GM19455 (cell line): ENCODE results near the gene LCN2.
"Not testable (repeated sequence)": the region's sequence is repeated elsewhere in the genome, so short reads cannot be mapped to it uniquely, and the experiment has no call there.

Experiments
- ATAC-seq: cut with Tn5 transposase; IDR thresholded peaks from one replicate; pipeline ENCODE4 v1.9.1; 2021; ENCODE audit not compliant: unreplicated experiment

LCN2 gene

DNA sequence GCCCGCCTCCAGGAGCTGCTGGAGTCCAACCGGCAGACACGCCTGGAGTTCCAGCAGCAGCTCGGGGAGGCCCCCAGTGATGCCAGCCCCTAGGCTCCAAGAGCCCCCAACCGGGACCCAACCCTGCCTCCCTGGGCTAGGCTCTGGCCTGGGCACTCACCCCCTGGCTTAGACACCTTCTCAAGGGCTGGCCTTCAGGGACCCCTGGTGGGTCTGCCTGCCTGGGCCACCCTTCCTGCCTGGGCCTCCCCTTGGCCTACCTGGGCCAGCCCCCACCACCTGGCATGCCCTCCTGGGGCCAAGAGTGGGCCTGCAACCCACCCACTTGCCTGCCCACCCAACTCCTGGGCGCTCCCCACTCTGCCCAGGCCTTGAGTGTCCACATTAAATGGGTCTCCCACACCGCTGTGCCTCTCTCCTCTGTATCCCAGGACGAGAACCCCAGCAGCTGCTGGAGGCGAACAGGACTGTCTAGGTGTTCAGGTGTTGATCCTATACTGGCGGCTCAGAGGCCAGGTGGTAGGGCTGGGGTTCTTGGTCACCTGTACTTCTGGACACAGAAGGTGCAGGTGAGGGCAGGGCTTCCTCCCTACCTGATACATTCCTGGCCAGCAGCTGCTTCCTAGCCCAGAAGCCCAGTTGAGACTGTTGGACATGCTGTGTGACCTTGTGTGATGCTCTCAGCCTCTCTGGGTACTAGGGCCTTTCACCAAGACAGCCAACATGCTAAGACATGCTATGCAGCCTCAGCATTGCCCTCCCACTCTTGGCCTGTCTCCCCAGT, 14.5 kb downstream of the LCN2 start:
- ATAC-seq: no peak

DNA sequence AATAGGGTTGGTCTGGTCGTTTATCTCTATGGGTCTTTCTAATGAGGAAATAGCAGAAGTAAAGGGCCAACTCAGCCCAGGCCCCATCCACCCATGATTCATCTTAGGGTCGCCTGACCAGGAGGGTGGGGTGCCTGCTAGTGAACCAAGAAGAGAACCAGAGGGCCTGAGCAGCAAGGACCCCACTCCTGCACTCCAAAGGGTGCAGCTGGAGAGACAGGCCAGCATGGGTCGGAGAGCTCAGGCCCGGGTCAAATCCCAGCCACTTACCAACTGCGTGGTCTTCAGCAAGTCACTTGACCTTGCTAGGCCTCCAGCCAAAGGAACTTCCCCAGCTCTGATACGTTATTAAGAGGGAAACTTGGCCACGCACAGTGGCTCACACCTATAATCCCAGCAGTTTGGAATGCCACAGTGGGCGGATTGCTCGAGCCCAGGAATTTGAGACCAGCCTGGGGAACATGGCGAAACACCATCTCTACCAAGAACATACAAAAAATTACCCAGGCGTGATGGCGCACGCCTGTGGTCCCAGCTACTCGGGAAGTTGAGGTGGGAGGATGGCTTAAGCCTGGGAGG, 15.1 kb downstream of the LCN2 start:
- ATAC-seq: no peak

DNA sequence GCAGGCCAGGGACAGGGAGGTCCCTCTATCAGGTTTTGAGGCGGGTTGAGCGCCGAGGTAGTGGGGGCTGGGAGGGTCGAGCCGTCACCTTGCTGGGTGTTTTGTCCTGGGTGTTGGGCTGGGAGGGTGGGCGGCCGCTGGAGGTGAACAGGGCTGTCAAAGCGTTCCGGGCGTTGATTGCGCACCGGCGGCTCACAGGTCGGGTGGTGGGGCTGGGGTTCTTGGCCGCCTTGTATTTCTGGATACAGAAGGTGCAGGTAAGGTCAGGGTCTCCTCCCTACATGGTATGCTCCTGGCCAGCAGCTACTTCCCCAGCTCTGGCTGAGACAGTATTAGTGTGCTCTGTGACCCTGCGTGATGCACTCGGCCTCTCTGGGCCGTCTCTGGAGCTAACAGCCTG, 16.9 kb downstream of the LCN2 start:
- ATAC-seq: no peak

DNA sequence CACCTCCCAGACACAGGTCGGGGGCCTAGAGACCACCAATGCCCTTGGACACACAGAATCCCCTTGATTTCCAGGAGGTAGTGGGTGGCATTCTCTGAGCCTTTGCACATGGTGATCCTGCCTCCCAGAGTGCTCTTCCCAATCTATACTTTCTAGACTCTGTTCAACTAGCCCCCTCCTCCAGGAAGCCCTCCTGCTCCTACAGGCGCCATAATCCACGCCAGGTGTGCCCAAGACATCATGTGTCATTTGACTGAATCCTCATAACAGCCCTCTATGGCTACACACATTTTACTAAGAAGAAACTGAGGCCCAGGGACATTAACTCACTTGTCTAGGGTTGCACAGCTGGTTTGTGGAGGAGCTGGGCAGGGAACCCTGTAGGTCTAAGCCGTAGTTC, 18.0 kb downstream of the LCN2 start:
- ATAC-seq: no peak

DNA sequence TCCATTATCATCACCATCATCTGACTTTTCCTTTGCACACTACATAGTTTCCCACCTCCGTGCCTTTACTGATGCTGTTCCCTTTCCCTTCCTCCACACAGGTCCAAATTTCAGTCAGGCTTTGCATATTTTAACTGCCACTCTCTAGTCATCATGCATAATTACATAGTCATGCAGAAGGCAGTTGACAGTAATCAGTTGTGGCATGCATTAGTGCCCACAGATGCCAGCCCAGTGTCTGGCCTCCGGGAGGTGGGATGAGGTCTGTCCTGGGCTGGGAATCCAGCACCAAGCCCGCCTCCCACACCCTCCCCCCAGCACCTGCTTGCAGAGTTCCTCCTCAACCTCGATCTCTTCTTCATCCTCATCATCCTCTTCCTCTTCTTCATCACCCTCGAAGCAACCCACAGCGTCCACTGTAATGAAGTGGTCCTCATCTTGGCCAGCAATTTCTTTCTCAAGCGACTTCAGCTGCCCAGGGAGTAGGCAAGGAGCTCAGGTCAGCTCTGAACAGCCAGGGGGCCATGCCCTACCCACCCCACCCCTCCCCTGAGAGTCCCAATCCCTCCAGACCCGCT, 19.6 kb downstream of the LCN2 start:
- no peak for ATAC-seq

DNA sequence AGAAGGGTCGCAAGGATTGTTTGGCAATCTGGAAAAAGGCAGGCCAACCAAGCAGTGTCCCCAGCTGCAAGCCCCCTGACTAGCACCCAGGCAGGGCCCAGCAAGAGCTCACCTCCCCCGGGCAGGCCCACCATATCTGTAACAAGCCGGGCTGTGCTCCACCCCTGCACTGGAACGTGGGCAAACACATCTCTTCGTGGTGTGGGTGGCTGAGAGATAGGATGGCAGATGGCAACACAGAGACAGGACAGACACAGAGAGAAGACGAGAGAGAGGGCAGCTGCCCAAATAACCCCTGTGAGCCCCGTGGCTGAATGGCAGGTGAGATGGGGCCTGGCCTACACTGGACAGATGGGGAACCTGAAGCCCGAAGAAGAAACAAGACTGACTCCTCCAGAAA, 20.2 kb downstream of the LCN2 start:
- ATAC-seq: no peak

DNA sequence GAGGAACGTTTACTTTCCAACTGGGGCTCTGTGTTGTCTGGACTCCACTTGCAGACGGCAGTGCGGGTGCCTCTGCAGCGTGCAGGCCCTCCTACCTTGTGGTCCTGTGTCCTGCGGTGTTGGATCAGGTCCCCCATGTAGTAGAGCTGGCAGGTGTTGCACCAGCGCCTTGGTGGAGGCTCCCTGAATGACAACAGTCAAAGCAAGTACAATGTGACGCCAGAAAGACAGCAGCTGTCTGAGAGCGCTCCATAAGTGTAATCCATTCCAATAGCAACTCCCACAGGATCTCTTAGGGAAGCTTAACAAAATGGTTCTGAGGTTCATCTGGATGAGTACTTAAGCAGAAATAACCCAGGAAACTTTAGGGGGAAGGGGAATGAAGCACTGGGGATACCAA, 20.7 kb downstream of the LCN2 start:
- no peak for ATAC-seq

DNA sequence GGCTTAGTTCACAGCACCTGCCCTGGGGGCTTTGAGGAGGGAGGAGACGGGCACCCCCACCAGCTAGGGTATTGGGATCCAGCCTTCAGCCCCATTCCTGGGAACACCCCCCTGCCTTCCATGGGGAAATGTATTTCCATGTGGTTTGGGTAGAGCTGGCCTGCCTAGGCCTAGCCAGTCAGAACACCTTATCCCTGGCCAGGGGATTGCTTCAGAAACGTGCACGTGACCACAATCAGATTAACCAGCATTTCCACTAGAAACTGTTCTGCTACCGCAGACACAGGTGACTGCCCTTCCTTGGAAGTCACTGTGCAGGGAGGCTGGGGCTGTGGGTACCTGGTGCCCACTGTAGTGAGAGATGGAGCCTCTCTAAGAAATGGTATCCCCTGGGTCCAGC, 24.8 kb downstream of the LCN2 start:
- no peak for ATAC-seq

DNA sequence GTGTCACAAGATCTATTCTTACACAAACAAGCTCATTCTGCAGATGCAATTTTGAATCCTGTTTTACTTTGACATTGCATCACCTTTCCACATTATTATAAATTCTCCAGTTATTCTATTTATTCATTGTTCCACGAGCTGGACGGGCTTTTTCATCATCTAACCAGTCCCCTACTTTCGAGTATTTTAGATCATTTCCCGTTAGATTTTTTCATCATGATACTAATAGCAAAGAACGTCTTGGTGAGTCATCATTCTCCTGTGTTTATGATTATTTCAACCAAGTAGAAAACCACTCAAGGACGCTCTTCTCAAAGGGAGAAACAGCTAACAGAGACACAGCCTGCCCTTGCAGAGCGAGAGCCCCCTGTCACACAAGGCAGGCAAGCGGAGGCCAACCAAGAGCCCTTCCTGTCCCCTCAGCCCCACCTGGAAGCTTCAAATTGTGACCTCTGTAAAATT, 25.9 kb downstream of the LCN2 start:
- no peak for ATAC-seq

DNA sequence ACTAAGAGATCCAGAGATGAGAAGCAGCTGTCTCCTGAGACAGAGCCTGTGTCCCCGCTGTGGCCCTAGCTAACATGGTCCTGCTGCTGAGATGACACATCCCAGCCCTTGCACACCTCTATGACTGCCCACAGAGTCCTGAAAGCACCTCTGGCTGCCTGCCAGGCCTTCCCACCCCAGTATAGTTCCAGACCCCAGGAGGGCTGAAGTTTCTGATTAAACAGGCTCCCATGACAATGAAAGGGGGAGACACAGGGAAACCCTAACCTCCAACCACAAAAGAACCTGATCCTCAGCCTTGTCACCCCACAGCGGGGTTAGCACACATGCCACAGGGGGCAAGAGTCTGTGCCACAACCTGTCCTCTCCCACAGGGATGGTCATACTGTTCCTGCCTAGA, 26.5 kb downstream of the LCN2 start:
- no peak for ATAC-seq

DNA sequence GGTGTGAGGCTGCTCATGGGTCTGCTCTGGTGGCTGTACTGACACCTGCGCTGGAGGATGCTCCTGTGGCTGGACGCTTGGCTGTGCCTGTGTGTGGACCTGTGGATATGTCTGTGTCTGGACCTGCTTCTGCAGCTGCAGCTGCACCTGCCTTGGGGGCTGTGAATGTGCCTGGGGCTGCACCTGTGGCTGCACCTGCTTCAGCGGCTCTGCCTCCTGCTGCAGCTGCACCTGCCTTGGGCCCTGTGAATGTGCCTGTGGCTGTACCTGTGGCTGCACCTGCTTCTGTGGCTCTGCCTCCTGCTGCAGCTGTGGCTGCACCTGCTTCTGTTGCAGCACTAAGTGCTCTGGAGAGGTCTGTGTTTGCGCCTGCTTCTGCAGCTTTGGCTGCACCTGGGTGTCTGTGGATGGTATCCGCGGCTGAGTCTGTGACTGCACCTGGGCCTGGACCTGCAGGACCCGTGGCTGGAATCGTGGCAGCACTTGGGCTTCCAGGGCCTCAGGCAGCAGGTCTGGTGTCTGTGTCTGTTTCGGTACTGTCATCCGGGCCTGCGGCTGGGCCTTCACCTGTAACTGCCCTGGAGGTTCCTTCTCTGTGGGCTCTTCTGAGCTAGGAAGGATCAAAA, 29.7 kb downstream of the LCN2 start:
- ATAC-seq: no peak

DNA sequence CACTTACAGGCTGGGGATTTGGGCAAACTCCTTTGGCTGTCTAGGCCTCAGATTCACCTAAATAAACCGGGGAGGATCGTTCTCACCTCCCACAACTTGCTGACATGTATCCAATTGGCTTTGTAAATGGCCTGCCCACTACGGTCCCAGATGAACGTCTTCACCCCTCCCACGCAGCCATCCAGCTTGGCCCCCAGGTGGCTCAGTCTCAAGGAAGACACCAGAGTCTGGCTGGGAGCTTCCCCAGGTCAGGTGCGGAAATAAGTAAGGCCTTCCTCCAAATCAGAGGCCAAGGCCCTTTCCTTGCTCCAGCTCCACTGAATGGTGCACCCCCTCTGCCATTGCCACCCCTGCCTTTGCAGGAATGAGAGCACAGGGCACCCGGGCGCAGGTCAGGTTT, 30.7 kb downstream of the LCN2 start:
- ATAC-seq: no peak

DNA sequence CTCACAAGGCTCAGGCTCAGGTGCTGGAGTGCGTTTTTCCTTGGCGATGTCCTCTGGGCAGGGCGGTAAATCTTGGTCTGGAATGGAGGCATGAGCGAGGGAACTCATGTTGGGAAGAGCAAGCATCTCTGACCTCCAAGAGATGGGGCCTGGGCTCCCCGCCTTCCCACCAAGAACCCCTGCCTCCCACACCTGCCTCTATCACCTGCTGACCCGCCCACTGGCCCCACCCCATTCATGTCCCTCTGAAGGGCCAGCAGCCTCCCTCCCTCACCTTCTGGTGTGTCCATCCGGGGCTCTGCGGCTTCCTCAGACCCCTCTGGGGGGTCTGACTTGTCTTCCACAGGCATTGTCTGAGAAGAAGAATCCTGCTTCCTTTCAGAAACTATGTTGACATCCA, 31.2 kb downstream of the LCN2 start:
- ATAC-seq: no peak

DNA sequence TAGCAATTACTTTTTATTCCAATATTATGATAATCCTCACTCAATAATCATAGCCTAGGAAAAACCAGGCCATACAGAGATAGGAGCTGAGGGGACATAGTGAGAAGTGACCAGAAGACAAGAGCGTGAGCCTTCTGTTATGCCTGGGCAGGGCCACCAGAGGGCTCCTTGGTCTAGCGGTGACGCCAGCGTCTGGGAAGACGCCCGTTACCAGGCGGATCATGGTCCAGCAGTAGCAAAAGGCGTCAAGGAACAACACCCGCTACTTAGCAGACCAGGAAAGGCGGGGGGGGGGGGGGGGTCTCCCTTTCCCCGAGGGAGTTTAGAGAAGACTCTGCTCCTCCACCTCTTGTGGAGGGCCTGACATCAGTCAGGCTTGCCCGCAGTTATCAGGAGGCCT, 32.2 kb downstream of the LCN2 start:
- not testable (repeated sequence) for ATAC-seq

DNA sequence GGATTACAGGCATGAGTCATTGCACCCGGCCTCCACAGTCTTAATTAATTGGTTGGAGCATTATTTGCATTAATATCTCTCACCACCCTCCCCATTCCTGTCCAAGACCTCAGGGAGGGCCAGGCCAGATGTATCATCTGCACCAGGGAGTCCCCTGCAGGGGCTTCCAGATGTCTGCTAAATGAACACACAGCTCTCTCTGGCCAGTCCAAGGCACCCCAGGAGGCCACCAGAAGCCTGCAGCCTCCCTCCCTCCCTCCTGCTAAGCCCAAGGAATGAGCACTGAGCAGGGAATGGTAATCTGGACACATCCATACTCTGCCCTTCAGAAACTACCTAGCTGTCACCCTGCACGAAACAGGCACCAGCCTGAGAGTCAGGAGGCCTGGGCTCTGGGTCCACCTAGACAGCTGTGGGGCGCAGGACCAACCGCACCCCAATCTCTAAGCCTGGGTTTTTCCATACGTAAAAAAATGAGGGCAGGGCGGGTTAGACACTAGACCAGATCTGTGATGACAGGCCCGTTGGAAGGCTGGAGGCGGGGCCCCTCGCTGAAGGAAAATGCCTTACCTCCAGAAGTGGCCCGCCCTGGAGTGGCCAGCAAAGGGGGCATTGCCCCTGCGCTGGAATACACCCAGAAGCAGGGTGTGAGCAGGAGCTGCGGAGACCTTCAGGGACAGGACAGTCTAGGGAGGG, 33.8 kb downstream of the LCN2 start:
- ATAC-seq: no peak

DNA sequence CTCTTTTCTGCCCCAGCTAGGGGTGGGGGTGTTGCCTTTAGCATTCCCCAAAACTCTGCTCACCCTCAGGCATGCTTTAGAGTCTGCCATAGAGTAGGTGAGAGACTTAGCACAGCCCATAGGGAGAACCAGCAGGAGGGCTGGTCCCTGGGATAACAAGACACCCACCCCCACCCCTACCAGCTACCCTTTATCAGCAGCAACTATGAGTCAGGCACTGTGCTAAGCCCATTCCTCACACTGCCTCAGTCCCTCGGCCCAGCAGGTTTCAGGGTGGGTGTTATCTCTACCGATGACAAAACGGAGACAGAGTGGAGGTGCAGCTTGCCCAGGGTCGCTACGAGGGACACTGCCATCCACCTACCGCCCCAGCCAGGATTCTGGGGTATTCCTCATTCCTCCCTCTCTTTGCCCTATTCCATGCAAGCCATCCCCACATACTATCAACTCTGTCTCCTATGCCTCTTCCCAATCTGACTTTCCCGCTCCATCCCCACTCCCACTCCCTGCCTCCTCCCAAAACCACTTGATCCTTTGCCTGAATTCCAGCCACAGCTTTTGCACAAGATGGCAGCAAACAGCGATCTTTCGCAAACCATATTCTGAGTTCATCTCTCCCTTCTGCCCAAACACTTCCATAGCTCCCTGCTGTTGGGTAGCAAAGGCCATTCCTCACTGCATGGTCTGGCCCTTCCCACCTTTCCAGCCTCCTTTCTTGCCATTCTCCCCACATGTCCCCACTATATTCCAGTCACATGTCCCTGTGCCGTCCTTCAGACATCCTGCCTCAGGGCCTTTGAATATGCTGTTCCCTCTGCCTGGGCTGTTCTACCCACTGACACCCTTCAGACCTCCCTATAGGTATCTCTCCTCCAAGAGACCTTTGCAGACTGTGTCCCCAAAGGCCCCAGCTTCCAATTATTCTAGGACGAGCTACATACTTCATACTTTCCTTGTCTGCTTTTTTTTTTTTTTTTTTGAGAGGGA, 37.0 kb downstream of the LCN2 start:
- ATAC-seq: no peak

DNA sequence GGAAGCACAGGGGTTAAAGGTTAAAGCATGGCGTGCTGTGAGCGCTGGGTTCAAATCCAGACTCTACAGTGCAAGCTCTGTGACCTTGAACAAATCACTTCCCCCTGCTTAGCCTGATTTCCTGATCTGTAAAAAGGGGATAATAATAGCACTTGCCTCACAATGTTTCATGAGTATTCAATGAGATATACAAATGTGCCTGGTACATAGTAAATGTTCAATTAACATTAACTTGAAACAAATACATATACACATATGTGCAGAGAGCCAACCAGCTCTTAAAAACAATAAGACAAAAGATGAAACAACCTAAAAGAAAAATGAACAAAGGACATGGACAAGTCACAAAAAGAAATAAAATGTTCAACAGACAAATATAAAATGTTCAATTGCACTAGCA, 38.1 kb downstream of the LCN2 start:
- ATAC-seq: no peak

DNA sequence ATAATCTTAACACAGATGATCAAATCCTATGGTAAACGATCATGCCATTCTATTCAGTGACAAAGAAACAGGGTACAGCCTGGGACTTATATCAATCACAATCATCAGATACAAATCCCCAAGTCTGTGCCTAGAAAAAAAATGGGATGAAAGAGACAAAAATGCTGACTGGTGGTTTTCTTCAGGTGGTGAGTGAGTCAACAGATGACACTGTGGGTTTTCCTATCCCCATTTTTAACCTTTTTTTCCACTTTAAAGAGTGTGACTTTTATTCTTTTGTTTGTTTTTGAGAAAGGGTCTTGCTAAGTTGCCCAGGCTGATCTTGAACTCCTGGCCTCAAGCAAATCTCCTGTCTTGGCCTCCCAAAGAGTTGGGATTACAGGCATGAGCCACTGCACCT, 39.0 kb downstream of the LCN2 start:
- ATAC-seq: no peak

DNA sequence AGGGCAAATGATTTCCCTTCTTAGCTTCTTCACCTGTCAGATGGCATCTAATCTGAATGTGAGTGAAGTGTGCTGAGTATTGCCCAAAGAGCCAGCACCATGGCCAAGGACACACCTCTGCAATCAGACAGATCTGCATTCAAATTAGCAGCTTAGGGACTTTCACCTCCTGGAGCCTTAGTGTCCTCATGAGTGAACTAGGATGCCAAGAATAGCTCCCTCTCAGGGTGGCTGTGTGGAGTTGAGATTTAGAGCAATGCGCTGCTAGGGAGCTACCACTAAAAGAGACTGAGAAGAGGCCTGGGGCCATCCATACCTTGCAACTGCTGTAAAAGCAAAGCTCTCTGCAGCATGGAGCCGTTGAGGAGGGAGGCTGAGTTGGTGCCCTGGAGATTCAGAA, 40.8 kb downstream of the LCN2 start:
- ATAC-seq: no peak
